T47D (cell line): ENCODE measurements around the gene SFTA2.
A peak's percentile ranks its signal among the peaks of the same experiment; 100 is the strongest.

Experiments used
- DNase-seq, 2 experiments: peaks; one replicate each; pipeline versions ENCODE4 v3.0.0 to v3.0.0-alpha.2; 2011 to 2012; ENCODE audit warnings: low read depth in 1 of 2, low spot score in 1 of 2
- JUND ChIP-seq: IDR thresholded peaks from 2 replicates; pipeline ENCODE4 v1.6.1; 2012; ENCODE audit warnings: low read depth
- in situ Hi-C: cut with HindIII; loops from 2 replicates; pipeline ENCODE4 v1.10.0; 2016; ENCODE audit warnings: low sequenced_read_pairs, low pct_unique_long_range_greater_than_20kb

Gene SFTA2

DNA sequence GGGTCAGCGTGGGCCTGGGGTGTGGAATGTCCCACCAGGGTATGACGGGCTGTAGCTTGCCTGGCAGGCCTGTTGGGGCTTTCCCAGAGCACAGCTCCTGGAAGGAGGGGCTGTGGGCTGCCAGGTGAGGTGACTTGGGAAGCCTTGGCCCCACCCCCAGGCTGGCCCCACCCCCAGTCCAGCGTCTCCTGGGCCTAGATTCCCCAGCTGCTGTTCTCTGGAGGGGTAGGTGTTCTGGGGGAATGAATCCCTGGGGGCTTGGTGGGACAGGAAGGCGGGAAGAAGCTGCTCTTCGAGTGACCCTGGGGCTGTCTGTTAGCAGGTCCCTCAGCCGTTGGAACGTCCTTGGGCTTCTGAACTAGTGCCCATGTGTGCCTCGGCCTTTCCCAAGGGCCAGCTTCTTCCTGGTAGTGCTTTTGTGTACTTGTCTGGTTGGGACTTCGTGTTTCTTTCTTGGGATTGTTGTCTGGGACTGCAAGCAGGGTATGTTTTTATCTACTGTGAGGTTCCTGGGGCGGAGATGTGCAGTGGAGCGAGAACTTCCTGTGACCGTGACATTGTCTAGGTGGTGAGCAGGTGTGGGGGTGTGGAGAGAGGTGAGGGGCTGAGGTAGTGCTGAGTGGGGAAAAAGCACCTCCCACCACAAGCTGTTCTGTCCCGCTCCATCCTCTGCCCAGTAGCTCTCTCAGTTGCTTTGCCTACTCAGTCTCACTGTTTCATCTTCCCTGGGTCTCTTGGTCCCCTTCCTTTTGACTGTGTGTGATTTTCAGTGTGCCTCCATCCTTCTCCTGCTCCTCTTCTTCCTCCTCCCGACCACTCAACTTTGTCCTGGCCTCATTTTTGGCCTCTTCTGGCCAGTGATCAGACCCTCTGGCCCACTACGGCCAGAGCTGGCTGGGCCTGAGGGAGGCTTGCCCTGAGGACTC lies 48.9 kb downstream of the SFTA2 start:
- peak; percentile 90 to 92 for DNase-seq

DNA sequence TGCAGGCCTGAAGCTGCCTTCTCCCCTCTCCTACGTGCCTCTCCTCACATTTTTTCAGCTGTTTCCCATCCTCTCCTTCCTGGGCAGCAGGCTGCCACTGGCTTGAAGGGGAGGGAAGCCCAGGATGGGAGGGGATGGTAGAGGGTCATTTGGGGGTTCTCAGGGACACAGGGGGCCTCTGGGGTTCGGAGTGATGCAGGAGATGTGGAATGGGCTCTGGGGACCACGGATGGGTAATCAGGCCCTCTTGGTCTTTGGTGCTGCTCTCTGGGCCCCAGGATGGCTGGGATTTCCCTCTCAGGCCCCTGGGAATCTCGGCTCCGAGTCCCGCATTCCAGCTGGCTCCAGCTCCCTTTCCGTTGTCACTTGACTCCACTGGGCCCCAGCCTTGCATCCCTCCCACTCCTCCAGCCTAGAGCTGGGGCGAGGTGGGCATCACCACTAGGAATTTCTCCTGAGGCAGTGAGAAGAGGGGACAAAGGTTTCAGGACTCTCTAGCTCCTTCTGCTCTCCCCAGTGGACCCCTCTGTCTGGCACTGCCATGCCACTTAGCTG lies 49.7 kb downstream of the SFTA2 start:
- DNase-seq = no peak
- in situ Hi-C loops = no loop called here
- no peak for TF ChIP-seq JUND

More for the DNA sequence above, 48.9 kb downstream of the SFTA2 start:
- in situ Hi-C loops = no loop called here
- TF ChIP-seq JUND = no peak

GRCh38 chr6:30881392-30882203 lies 50.4 kb downstream of the SFTA2 start:
- in situ Hi-C loops = no loop called here
- no peak for DNase-seq
- TF ChIP-seq JUND = no peak
